LNCAP (cell line): Measurements from ENCODE around the gene TRIP11.

ENCODE experiments used
- CTCF ChIP-seq: fragments of 450-650 bp; IDR thresholded peaks from 2 replicates; pipeline ENCODE4 v1.5.1; 2017; ENCODE audit warnings: mild to moderate bottlenecking

The TRIP11 gene

GRCh38 chr14:92021523-92021922, 18.3 kb downstream of the TRIP11 start:
- no peak for TF ChIP-seq CTCF

- TF ChIP-seq CTCF = no peak
Observed at GRCh38 chr14:92014040-92014439, 25.8 kb downstream of the TRIP11 start.

- TF ChIP-seq CTCF = no peak
Observed at GRCh38 chr14:92012121-92012748, 27.6 kb downstream of the TRIP11 start.

- TF ChIP-seq CTCF = no peak
Observed at GRCh38 chr14:92010644-92011043, 29.2 kb downstream of the TRIP11 start.

- TF ChIP-seq CTCF = no peak
Observed at GRCh38 chr14:92009604-92010003, 30.3 kb downstream of the TRIP11 start.

- no peak for TF ChIP-seq CTCF
Observed at GRCh38 chr14:92005019-92005418, 34.8 kb downstream of the TRIP11 start.

GRCh38 chr14:92004062-92004461, 35.8 kb downstream of the TRIP11 start:
- TF ChIP-seq CTCF = no peak
